AG09309 (cell line): Measurements from ENCODE around the gene BLTP1.

Experiments used
- DNase-seq: peaks from one replicate; pipeline ENCODE4 v3.0.0-alpha.2; 2010; ENCODE audit warnings: low read depth
- H3K4me3 ChIP-seq: 2 replicates; pipeline ENCODE4 v1.5.1; 2011; ENCODE audit warnings: mild to moderate bottlenecking, low read depth, low read length, moderate library complexity; ENCODE audit not compliant: control insufficient read depth
- TF ChIP-seq, protein P1 (sequence below): IDR thresholded peaks from 2 replicates; pipeline ENCODE4 v1.5.1; 2011; ENCODE audit warnings: mild to moderate bottlenecking, low read depth, low read length, inconsistent platforms; ENCODE audit not compliant: insufficient read depth, control insufficient read depth; ENCODE audit errors: missing control alignments

Gene BLTP1

GRCh38 chr4:122167369-122167768 is 15.2 kb downstream of the BLTP1 start:
- H3K4me3 ChIP-seq, result no peak overlapping the region
- DNase-seq, result no peak
- TF ChIP-seq, protein P1, sequence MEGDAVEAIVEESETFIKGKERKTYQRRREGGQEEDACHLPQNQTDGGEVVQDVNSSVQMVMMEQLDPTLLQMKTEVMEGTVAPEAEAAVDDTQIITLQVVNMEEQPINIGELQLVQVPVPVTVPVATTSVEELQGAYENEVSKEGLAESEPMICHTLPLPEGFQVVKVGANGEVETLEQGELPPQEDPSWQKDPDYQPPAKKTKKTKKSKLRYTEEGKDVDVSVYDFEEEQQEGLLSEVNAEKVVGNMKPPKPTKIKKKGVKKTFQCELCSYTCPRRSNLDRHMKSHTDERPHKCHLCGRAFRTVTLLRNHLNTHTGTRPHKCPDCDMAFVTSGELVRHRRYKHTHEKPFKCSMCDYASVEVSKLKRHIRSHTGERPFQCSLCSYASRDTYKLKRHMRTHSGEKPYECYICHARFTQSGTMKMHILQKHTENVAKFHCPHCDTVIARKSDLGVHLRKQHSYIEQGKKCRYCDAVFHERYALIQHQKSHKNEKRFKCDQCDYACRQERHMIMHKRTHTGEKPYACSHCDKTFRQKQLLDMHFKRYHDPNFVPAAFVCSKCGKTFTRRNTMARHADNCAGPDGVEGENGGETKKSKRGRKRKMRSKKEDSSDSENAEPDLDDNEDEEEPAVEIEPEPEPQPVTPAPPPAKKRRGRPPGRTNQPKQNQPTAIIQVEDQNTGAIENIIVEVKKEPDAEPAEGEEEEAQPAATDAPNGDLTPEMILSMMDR, result no peak

DNA sequence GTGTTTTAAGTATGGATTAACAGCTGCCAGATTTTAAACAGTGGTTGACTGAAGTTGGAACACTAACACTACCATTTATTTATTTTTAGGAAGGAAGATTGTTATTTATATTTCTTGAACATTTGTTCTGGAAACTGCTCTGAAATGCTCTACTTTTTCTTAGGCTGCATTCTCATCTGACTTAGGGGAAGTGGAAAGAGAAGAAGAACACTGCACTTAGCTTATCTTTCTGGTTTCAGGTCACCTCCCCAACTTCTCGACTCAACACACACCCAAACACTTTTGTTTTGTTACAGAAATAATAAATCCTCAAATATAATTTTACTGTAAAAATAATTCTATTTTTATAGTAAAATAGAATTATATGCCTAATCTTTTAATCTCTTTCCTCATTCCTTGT is 18.6 kb downstream of the BLTP1 start:
- H3K4me3 ChIP-seq, result no peak overlapping the region
- TF ChIP-seq, protein P1, result no peak
- no peak for DNase-seq

DNA sequence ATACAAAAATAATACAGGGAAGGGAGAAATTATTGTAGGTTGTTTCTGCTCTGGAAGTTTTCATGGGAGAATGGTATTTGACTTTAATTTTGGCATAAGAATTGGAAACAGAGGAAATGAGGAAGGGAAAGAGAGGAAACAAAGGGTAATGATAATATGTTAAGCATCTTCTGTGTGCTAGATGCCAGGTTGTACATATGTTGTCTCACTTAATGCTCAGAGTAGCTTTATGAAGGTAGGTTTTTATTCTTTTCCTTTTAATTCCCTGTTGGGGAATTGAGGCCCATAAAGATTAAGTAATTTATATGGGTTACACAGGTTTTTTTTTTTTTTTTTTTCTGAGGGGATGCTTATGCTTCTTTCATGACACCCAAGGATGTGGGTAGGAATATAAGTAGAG is 19.2 kb downstream of the BLTP1 start:
- H3K4me3 ChIP-seq, result no peak overlapping the region
- TF ChIP-seq, protein P1, result no peak
- no peak for DNase-seq

DNA sequence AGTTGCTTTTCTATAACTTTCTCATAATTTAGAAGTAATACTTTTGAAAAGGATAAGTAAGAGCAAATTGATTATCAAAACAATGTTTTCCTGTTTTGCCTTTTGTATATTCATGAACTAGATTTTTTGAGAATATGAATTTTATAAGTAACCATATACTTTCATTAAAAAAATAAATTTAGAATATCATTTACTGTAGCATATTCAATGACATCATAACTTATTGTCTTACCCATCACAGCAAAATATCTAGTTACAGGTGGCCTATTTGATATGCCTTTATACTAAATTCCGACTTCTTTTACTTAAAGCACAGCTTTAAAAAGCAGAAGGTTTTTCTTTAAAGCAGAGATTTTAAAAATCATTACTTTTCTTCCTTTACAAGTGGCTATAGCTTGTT is 20.1 kb downstream of the BLTP1 start:
- DNase-seq, result no peak
- TF ChIP-seq, protein P1, result no peak
- no peak overlapping the region for H3K4me3 ChIP-seq

DNA sequence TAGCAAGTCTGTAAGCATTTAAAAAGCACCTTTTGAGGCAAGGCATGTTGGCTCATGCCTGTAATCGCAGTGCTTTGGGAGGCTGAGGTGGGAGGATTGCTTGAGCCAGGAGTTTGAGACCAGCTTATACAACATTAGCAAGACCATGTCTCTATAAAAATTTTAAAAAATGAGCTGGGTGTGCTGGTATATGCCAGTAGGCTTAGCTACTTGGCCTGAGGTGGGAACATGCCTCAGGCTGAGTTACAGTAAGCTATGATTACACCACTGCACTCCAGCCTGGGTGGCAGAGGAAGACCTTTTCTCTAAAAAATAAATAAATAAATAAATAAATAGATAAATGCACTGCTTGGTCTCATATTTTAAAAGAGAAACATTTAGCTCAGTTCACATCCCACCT is 26.8 kb downstream of the BLTP1 start:
- TF ChIP-seq, protein P1, result no peak
- no peak overlapping the region for H3K4me3 ChIP-seq
- DNase-seq, result no peak

DNA sequence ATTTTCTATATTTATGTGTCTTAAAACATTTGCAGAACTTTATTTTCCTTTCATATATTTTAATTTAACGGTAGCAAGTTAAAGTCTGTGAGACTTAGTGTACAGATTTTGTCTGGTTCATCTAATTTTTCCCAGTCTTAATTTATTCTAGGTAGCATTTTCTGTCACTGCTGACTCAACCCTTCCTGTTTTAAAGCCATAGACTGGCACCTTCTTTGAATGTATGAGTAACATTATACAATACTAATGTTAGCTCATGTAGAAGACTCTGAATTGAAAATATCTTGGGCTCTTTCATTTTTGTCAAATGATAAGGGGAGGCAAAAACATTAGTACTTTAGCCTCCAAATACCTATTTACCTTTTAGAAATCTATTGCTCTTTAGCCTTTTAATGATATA is 43.6 kb downstream of the BLTP1 start:
- no peak for DNase-seq
- no peak overlapping the region for H3K4me3 ChIP-seq
- TF ChIP-seq, protein P1, result no peak
